HG03521 (cell line): ENCODE results near the gene SLC25A45.
A peak's percentile ranks its signal among the peaks of the same experiment; 100 is the strongest.
"Not testable (repeated sequence)": the region's sequence is repeated elsewhere in the genome, so short reads cannot be mapped to it uniquely, and the experiment has no call there.

ENCODE experiments used
- ATAC-seq: cut with Tn5 transposase; IDR thresholded peaks from one replicate; pipeline ENCODE4 v1.9.1; 2021; ENCODE audit warnings: mild to moderate bottlenecking, moderate library complexity; ENCODE audit not compliant: unreplicated experiment

SLC25A45 gene

GRCh38 chr11:65363770-65364169 lies 18.7 kb downstream of the SLC25A45 start:
- no peak for ATAC-seq

GRCh38 chr11:65362966-65363365 lies 19.5 kb downstream of the SLC25A45 start:
- ATAC-seq, result no peak

GRCh38 chr11:65362320-65362931 lies 20.0 kb downstream of the SLC25A45 start:
- ATAC-seq, result peak; percentile 43

GRCh38 chr11:65357856-65358356 lies 24.5 kb downstream of the SLC25A45 start:
- ATAC-seq, result no peak

GRCh38 chr11:65356394-65356972 lies 26.0 kb downstream of the SLC25A45 start:
- ATAC-seq, result no peak

- no peak for ATAC-seq
Measured at GRCh38 chr11:65355776-65356393, 26.6 kb downstream of the SLC25A45 start.

- ATAC-seq, result no peak
Measured at GRCh38 chr11:65355013-65355775, 27.3 kb downstream of the SLC25A45 start.

- ATAC-seq, result peak; percentile 82
Measured at GRCh38 chr11:65354265-65355012, 28.0 kb downstream of the SLC25A45 start, which contains the start of gene TIGD3. Gene TIGD3, plus strand, starts transcription at chr11:65354751. Its CDS starts 1,058 bp downstream, at chr11:65355809.

GRCh38 chr11:65353900-65354264 lies 28.6 kb downstream of the SLC25A45 start:
- no peak for ATAC-seq

GRCh38 chr11:65353376-65353775 lies 29.1 kb downstream of the SLC25A45 start:
- ATAC-seq, result no peak

GRCh38 chr11:65352783-65353182 lies 29.7 kb downstream of the SLC25A45 start:
- no peak for ATAC-seq

GRCh38 chr11:65351511-65351910 lies 30.9 kb downstream of the SLC25A45 start:
- no peak for ATAC-seq

GRCh38 chr11:65341856-65342255 lies 40.6 kb downstream of the SLC25A45 start:
- ATAC-seq, result no peak

GRCh38 chr11:65340226-65340625 lies 42.2 kb downstream of the SLC25A45 start:
- ATAC-seq, result no peak

- ATAC-seq, result no peak
Measured at GRCh38 chr11:65338676-65339075, 43.8 kb downstream of the SLC25A45 start.

GRCh38 chr11:65334696-65335295 lies 47.6 kb downstream of the SLC25A45 start:
- ATAC-seq, result no peak

- ATAC-seq, result not testable (repeated sequence)
Measured at GRCh38 chr11:65332591-65332990, 49.9 kb downstream of the SLC25A45 start.

GRCh38 chr11:65330544-65330943 lies 51.9 kb downstream of the SLC25A45 start:
- ATAC-seq, result no peak

- ATAC-seq, result no peak
Measured at GRCh38 chr11:65329944-65330403, 52.5 kb downstream of the SLC25A45 start.

GRCh38 chr11:65329478-65329877 lies 53.0 kb downstream of the SLC25A45 start:
- ATAC-seq, result no peak
